Fibroblast of lung (primary cell): Measurements from ENCODE around the gene RAC3. TPM values are rescaled to one million over a fixed set of nuclear protein-coding genes. Genes with fewer than 3 reads are reported as not detected.
A peak's percentile ranks its signal among the peaks of the same experiment; 100 is the strongest.
"Not testable (repeated sequence)": the region's sequence is repeated elsewhere in the genome, so short reads cannot be mapped to it uniquely, and the experiment has no call there.

Experiments
- DNase-seq, 2 donors: peaks; one replicate each; pipeline versions ENCODE4 v3.0.0 to v3.0.0-alpha.2; 2010; ENCODE audit warnings: low read depth in 2 of 2
- H2AFZ ChIP-seq: 2 replicates; pipeline ENCODE4 v1.5.1; 2012; ENCODE audit warnings: low read length, control low read depth, inconsistent platforms
- H3K27ac ChIP-seq: 2 replicates; pipeline ENCODE4 v1.5.1; 2011; ENCODE audit warnings: low read length, control low read depth; ENCODE audit not compliant: insufficient read depth
- H3K27me3 ChIP-seq: 2 replicates; pipeline ENCODE4 v1.5.1; 2011; ENCODE audit warnings: mild to moderate bottlenecking, low read length; ENCODE audit not compliant: control insufficient read depth, insufficient read depth
- H3K36me3 ChIP-seq: 2 replicates; pipeline ENCODE4 v1.5.1; 2011; ENCODE audit warnings: low read length; ENCODE audit not compliant: control insufficient read depth, insufficient read depth
- H3K4me1 ChIP-seq: 2 replicates; pipeline ENCODE4 v1.5.1; 2011; ENCODE audit warnings: low read length; ENCODE audit not compliant: control insufficient read depth, insufficient read depth; ENCODE audit errors: extremely low read depth
- H3K4me2 ChIP-seq: 2 replicates; pipeline ENCODE4 v1.5.1; 2011; ENCODE audit warnings: low read length, control low read depth; ENCODE audit not compliant: insufficient read depth; ENCODE audit errors: extremely low read depth
- H3K4me3 ChIP-seq, 4 experiments: fragments of 200-600 bp in 1 of 4; sonication (generic) in 1 of 4; replicated peaks in 1 of 4; 2 replicates each; pipeline ENCODE4 v1.5.1; 2011 to 2016; ENCODE audit warnings: low read length in 4 of 4, low read depth in 3 of 4, mild to moderate bottlenecking in 3 of 4, control low read depth in 2 of 4, inconsistent platforms in 1 of 4, mixed read lengths in 1 of 4; ENCODE audit not compliant: insufficient read depth in 1 of 4; ENCODE audit errors: control extremely low read depth in 1 of 4
- H3K79me2 ChIP-seq: 2 replicates; pipeline ENCODE4 v1.5.1; 2012; ENCODE audit warnings: mild to moderate bottlenecking, low read length, inconsistent platforms; ENCODE audit not compliant: control insufficient read depth, insufficient read depth
- H3K9ac ChIP-seq: 2 replicates; pipeline ENCODE4 v1.5.1; 2011; ENCODE audit warnings: mild to moderate bottlenecking, low read length, control low read depth; ENCODE audit not compliant: insufficient read depth
- H3K9me3 ChIP-seq: 2 replicates; pipeline ENCODE4 v1.5.1; 2012; ENCODE audit warnings: low read depth, low read length; ENCODE audit not compliant: control insufficient read depth, insufficient read depth
- H4K20me1 ChIP-seq: 2 replicates; pipeline ENCODE4 v1.5.1; 2011; ENCODE audit warnings: low read length; ENCODE audit not compliant: control insufficient read depth, insufficient read depth; ENCODE audit errors: extremely low read depth
- EZH2 ChIP-seq: IDR thresholded peaks from 2 replicates; pipeline ENCODE4 v1.5.1; 2012; ENCODE audit warnings: low read length, control low read depth, mild to moderate bottlenecking; ENCODE audit errors: missing control alignments
- polyA plus RNA-seq, 2 donors: library from polyadenylated mRNA; depleted of rRNA in 1 of 2; stranded (reverse) in 1 of 2; unstranded in 1 of 2; fragments of >200 nt; gene quantifications; 2 replicates each; pipeline ENCODE4 v1.2.1, GENCODE V29; 2011 to 2012; ENCODE audit warnings: missing spikeins in 1 of 2
- total RNA-seq: library from RNA; depleted of rRNA; stranded (reverse); fragments of >200 nt; gene quantifications from 2 replicates; pipeline ENCODE4 v1.2.1, GENCODE V29; 2014
- TF ChIP-seq, protein P1 (sequence below), 2 donors: IDR thresholded peaks in 1 of 2; conservative IDR thresholded peaks in 1 of 2; 1 replicate in 1 of 2; 2 replicates in 1 of 2; pipeline ENCODE4 v1.5.1; 2011 to 2012; ENCODE audit warnings: low read length in 2 of 2, control low read depth in 1 of 2, inconsistent platforms in 1 of 2, low read depth in 1 of 2, mild to moderate bottlenecking in 1 of 2

The RAC3 gene
- total and polyA plus RNA-seq, 2 donors (not counting 1 experiment from before 2014, with no cell fraction given), result 4.3 to 6.6 TPM

DNA sequence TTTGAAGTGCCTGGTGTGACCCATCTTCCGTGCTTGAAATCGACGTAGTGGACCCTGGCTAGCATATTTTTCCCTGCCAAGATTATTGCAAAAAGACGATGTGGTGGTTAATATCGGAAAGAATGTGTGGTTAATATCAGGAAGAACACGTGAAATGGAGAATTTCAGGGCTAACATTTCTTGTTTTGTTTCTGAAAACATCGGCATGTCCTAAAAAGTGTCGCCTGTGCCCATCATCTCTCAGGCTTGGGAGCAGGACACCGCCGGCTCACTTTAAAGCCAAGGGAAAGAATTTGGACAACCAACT lies 6.4 kb downstream of the RAC3 start:
- Histone ChIP-seq H3K4me2 (peak overlapping the region; percentile 74), H3K27ac (no peak overlapping the region), H3K9me3 (no peaks in the 10 kb centered on the region), H3K79me2 (no peaks in the 10 kb centered on the region), H3K4me3 (peak overlapping the region; percentile 30 to 83 (median 61)), H3K9ac (no peak overlapping the region), H3K36me3 (no peaks in the 10 kb centered on the region), H4K20me1 (no peaks in the 10 kb centered on the region), H2AFZ (peak overlapping the region; percentile 75), H3K27me3 (no peaks in the 10 kb centered on the region), H3K4me1 (peaks cover 4% of the 10 kb centered on the region)
- no peak for DNase-seq
- no peak for TF ChIP-seq EZH2
- TF ChIP-seq, protein P1, sequence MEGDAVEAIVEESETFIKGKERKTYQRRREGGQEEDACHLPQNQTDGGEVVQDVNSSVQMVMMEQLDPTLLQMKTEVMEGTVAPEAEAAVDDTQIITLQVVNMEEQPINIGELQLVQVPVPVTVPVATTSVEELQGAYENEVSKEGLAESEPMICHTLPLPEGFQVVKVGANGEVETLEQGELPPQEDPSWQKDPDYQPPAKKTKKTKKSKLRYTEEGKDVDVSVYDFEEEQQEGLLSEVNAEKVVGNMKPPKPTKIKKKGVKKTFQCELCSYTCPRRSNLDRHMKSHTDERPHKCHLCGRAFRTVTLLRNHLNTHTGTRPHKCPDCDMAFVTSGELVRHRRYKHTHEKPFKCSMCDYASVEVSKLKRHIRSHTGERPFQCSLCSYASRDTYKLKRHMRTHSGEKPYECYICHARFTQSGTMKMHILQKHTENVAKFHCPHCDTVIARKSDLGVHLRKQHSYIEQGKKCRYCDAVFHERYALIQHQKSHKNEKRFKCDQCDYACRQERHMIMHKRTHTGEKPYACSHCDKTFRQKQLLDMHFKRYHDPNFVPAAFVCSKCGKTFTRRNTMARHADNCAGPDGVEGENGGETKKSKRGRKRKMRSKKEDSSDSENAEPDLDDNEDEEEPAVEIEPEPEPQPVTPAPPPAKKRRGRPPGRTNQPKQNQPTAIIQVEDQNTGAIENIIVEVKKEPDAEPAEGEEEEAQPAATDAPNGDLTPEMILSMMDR (conservative IDR thresholded peaks at IDR 0.05 in 1 of 2, IDR thresholded peaks at IDR 0.05 in 1 of 2; ENCODE audit: low read depth in 1 of 2, low read length in 2 of 2), result no peak

DNA sequence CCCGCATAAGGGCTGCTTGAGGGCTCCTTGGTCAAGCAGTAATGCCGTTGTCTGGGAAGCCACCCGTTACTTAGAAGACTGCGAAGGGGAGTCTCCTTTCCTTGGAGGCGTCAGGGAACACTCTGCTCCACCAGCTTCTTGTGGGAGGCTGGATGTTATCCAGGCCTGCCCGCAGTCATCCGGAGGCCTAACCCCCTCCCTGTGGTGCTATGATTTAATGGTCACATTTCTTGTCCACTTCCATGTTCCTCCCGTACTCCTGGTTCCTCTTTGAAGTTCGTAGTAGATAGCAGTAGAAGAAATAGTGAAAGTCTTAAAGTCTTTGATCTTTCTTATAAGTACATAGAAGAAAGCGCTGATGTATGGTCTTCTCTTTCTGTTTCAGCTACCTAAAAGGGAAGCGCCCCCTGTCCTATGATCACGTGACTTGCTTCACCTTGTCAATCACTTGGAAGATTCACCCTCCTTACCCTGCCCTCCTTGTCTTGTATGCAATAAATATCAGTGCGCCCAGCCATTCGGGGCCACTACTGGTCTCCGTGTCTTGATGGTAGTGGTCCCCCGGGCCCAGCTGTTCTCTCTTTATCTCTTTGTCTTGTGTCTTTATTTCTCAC lies 7.4 kb downstream of the RAC3 start:
- H3K9ac ChIP-seq, H3K4me3 ChIP-seq, H3K27me3 ChIP-seq, H3K4me2 ChIP-seq, H2AFZ ChIP-seq, H3K79me2 ChIP-seq, H4K20me1 ChIP-seq, DNase-seq, H3K9me3 ChIP-seq, H3K36me3 ChIP-seq, H3K4me1 ChIP-seq, H3K27ac ChIP-seq: not testable (repeated sequence)

DNA sequence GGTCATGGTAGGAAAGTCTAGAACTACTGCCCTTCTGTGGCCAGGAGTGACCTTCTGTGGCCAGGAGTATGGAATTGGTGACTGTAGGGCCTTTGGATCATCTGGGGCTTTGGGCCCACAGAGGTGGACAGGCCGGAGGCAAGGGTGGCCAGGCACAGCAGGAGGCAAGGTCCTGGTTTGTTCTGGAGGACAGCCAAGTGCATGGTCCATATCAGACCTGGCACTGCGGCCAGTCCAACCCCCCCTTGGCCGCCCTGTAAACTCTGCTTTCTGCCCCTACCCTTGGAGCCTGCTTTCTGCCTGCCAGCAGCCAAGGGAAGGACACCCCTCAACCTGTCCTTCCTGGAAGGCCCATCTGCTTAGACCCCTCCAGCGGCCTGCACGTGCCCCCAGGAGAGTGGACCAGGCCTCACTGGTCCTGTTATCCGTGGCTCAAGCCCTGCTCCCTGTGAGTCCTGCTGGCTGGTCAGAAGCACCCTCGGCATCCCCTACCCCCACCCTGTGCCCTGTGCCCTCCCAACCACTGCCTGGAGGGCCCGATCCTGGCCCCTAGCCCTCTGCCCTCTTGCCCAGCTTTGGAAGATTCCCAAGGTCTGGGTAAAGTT lies 8.3 kb downstream of the RAC3 start:
- no peak overlapping the region for H2AFZ ChIP-seq
- H3K9ac ChIP-seq, result no peak overlapping the region
- no peak for DNase-seq
- no peak overlapping the region for H3K4me3 ChIP-seq
- no peak overlapping the region for H3K27ac ChIP-seq
- H3K4me2 ChIP-seq, result no peak overlapping the region
- H3K79me2 ChIP-seq, result no peaks in the 10 kb centered on the region
- no peaks in the 10 kb centered on the region for H3K27me3 ChIP-seq
- no peaks in the 10 kb centered on the region for H3K9me3 ChIP-seq
- no peaks in the 10 kb centered on the region for H3K36me3 ChIP-seq
- H3K4me1 ChIP-seq, result peaks cover 4% of the 10 kb centered on the region
- H4K20me1 ChIP-seq, result no peaks in the 10 kb centered on the region
- no peak for TF ChIP-seq EZH2
- TF ChIP-seq, protein P1 (conservative IDR thresholded peaks at IDR 0.05 in 1 of 2, IDR thresholded peaks at IDR 0.05 in 1 of 2; ENCODE audit: low read depth in 1 of 2, low read length in 2 of 2), result no peak
